Tibial artery (tissue), 4 donors: ENCODE data around the gene GUCA2A.

Source experiments
- DNase-seq, 2 donors: peaks; one replicate each; pipeline ENCODE4 v3.0.0-alpha.2; 2019
- H3K27ac ChIP-seq, 2 donors: fragments of 200-600 bp; sonication (generic) in 1 of 2; 1 replicate in 1 of 2; 2 replicates in 1 of 2; pipeline ENCODE4 v1.5.1; 2018 to 2019; ENCODE audit warnings: mild to moderate bottlenecking in 1 of 2
- H3K27me3 ChIP-seq, 2 donors: fragments of 200-600 bp; sonication (generic) in 1 of 2; one replicate each; pipeline versions ENCODE4 v1.5.1 to v1.6.0; 2016 to 2019
- H3K36me3 ChIP-seq, 3 donors: fragments of 200-600 bp; sonication (generic) in 2 of 3; one replicate each; pipeline ENCODE4 v1.5.1; 2016 to 2019; ENCODE audit warnings: mild to moderate bottlenecking in 2 of 3
- H3K4me1 ChIP-seq, 4 donors: fragments of 200-600 bp; sonication (generic) in 2 of 4; 1 replicate in 3 of 4; 2 replicates in 1 of 4; pipeline ENCODE4 v1.5.1; 2016 to 2019
- H3K4me3 ChIP-seq, 2 donors: fragments of 200-600 bp; sonication (generic) in 1 of 2; 1 replicate in 1 of 2; 2 replicates in 1 of 2; pipeline ENCODE4 v1.5.1; 2018 to 2019; ENCODE audit warnings: mild to moderate bottlenecking in 2 of 2
- H3K9me3 ChIP-seq, 3 donors: fragments of 200-600 bp; sonication (generic) in 1 of 3; one replicate each; pipeline ENCODE4 v1.5.1; 2016 to 2019
- intact Hi-C: fragments of 100-400 bp; cut with DNase I; formaldehyde crosslinking; loops from one replicate; pipeline ENCODE4 v1.15.0; 2023; ENCODE audit warnings: low total_unique reads
- TF ChIP-seq, protein P1 (sequence below), 2 experiments: fragments of 200-600 bp in 1 of 2; fragments of 450-650 bp in 1 of 2; IDR thresholded peaks; one replicate each; pipeline ENCODE4 v1.5.1; 2017 to 2019; ENCODE audit warnings: antibody characterized with exemption in 2 of 2, mild to moderate bottlenecking in 1 of 2, moderate library complexity in 1 of 2

Gene GUCA2A

DNA sequence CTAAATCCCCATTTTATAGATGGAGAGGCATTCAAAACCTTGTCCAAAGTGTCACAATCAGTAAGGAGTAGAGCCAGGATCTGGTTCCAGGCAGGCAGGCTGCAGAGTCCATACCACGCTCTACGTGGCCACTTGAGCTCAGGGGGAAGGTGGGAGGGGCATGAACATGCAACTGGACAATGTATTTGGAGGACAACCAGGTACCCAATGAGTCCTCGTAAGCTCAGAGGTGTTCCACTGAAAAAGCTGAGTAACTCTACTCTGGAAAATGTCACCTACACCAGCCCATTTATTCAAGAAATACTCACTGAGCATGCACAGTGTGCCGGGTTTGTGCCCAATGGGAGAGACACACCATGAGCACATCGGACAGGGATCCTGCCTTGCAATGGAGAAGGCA is 22.6 kb downstream of the GUCA2A start:
- no peak overlapping the region for H3K27ac ChIP-seq
- intact Hi-C loops, result no loop called here
- peaks cover 0 to 55% of the 10 kb centered on the region in 2 donors for H3K27me3 ChIP-seq
- H3K4me1 ChIP-seq, result no peaks in the 10 kb centered on the region
- H3K36me3 ChIP-seq, result no peaks in the 10 kb centered on the region
- H3K4me3 ChIP-seq, result no peak overlapping the region
- TF ChIP-seq, protein P1, sequence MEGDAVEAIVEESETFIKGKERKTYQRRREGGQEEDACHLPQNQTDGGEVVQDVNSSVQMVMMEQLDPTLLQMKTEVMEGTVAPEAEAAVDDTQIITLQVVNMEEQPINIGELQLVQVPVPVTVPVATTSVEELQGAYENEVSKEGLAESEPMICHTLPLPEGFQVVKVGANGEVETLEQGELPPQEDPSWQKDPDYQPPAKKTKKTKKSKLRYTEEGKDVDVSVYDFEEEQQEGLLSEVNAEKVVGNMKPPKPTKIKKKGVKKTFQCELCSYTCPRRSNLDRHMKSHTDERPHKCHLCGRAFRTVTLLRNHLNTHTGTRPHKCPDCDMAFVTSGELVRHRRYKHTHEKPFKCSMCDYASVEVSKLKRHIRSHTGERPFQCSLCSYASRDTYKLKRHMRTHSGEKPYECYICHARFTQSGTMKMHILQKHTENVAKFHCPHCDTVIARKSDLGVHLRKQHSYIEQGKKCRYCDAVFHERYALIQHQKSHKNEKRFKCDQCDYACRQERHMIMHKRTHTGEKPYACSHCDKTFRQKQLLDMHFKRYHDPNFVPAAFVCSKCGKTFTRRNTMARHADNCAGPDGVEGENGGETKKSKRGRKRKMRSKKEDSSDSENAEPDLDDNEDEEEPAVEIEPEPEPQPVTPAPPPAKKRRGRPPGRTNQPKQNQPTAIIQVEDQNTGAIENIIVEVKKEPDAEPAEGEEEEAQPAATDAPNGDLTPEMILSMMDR (IDR thresholded peaks at IDR 0.05), result no peak
- H3K9me3 ChIP-seq, result no peaks in the 10 kb centered on the region
- DNase-seq, result no peak

DNA sequence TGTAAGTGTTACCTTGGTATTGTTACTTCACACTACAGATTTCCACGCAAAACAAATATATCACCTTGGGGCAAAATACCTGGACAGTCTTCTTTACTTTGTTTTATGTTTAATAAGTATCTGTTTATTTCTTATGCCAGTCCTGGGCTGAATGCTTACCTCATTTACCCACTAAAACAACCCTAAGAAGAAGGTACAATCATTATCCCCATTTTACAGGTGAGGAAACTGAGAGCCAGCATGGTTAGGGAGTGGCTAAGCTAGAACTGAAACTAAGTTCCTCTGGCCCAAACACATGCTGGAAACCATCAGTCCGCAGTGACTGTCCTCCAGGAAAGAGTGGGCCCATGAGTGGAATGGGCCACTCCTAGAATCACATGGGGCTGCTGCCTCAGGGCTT is 24.4 kb downstream of the GUCA2A start:
- H3K4me3 ChIP-seq, result no peak overlapping the region
- H3K36me3 ChIP-seq, result no peaks in the 10 kb centered on the region
- H3K27ac ChIP-seq, result no peak overlapping the region
- no peaks in the 10 kb centered on the region for H3K4me1 ChIP-seq
- peaks cover 0 to 39% of the 10 kb centered on the region in 2 donors for H3K27me3 ChIP-seq
- DNase-seq, result no peak
- intact Hi-C loops, result no loop called here
- TF ChIP-seq, protein P1 (IDR thresholded peaks at IDR 0.05), result no peak
- no peaks in the 10 kb centered on the region for H3K9me3 ChIP-seq

DNA sequence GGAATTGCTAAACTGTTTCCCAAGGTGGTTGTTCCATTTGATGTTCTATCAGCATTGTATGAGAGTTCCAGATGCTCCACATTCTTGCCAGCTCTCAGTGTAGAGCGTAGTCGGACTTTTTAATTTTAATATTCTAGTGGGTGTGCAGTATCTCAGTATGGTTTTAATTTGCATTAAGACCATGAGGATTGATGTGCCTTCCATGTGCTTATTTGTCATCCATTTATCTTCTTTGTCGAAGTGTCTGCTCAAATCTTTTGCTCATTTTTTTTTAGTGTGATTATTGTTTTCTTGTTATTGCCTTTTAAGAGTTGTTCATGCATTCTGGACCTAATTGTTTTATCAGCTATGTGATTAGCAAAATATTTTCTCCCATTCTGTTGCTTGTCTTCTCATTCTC is 25.1 kb downstream of the GUCA2A start:
- Histone ChIP-seq H3K4me1 (no peaks in the 10 kb centered on the region), H3K9me3 (no peaks in the 10 kb centered on the region), H3K27me3 (peaks cover 0 to 31% of the 10 kb centered on the region in 2 donors), H3K27ac (no peak overlapping the region), H3K36me3 (no peaks in the 10 kb centered on the region), H3K4me3 (no peak overlapping the region)
- TF ChIP-seq, protein P1 (IDR thresholded peaks at IDR 0.05), result no peak
- intact Hi-C loops, result no loop called here
- no peak for DNase-seq

DNA sequence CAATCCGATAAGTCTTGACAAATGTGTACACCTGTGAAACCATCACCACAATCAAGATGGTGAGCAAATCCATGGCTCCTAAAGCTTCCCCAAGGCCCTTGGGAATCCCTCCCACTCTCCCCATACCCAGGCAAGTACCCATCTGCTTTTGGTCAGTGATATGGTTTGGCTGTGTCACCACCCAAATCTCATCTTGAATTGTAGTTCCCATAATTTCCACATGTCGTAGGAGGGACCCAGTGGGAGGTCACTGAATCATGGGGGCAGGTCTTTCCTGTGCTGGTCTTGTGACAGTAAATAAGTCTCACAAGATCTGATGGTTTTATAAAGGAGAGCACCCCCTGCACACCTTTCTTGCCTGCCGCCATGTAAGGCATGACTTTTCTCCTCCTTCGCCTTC is 26.0 kb downstream of the GUCA2A start:
- DNase-seq, result no peak
- TF ChIP-seq, protein P1 (IDR thresholded peaks at IDR 0.05), result no peak
- Histone ChIP-seq H3K4me3 (no peak overlapping the region), H3K9me3 (no peaks in the 10 kb centered on the region), H3K27me3 (peaks cover 0 to 23% of the 10 kb centered on the region in 2 donors), H3K4me1 (no peaks in the 10 kb centered on the region), H3K27ac (no peak overlapping the region), H3K36me3 (no peaks in the 10 kb centered on the region)
- intact Hi-C loops, result no loop called here

DNA sequence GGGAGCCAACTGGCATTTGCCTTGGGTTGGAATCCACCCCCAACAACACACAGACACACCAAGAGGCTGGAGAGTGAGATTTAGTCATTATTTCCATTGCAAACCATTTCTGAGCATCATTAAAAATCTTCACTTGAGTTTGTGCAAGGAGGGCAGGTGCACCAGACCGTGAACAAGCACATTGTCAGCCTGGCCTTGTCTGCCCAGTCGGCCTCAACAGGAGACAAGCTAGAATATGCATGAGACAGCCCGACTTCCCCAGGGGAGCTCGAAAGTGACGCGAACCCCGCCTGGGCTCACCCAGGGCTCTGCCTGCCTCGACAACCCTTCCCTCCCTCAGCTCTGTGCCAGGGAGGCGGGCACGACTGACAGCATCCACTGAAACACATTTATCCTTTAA is 26.8 kb downstream of the GUCA2A start:
- intact Hi-C loops, result no loop called here
- H3K4me1 ChIP-seq, result no peaks in the 10 kb centered on the region
- no peak for DNase-seq

More for the DNA sequence above, 26.8 kb downstream of the GUCA2A start:
- TF ChIP-seq, protein P1 (IDR thresholded peaks at IDR 0.05), result no peak
- no peaks in the 10 kb centered on the region for H3K36me3 ChIP-seq
- no peak overlapping the region for H3K27ac ChIP-seq
- no peaks in the 10 kb centered on the region for H3K9me3 ChIP-seq
- H3K4me3 ChIP-seq, result no peak overlapping the region
- H3K27me3 ChIP-seq, result peaks cover 0 to 15% of the 10 kb centered on the region in 2 donors
